IgD-negative memory B cell (primary cell): ENCODE data around the gene LAD1. TPM values are rescaled to one million over a fixed set of nuclear protein-coding genes. Genes with fewer than 3 reads are reported as not detected.
A peak's percentile ranks its signal among the peaks of the same experiment; 100 is the strongest.

Source experiments
- H3K27ac Mint-ChIP-seq, 3 donors: one replicate each; pipeline ENCODE4 v1.8.0; 2020 to 2022; ENCODE audit warnings: mild to moderate bottlenecking in 3 of 3, mixed read lengths in 3 of 3, moderate library complexity in 1 of 3
- H3K27me3 Mint-ChIP-seq: one replicate; pipeline ENCODE4 v1.8.0; 2021; ENCODE audit warnings: mixed read lengths
- H3K36me3 Mint-ChIP-seq: one replicate; pipeline ENCODE4 v1.8.0; 2020; ENCODE audit warnings: mild to moderate bottlenecking, mixed read lengths
- H3K4me1 Mint-ChIP-seq, 3 donors: one replicate each; pipeline ENCODE4 v1.8.0; 2020 to 2022; ENCODE audit warnings: mixed read lengths in 3 of 3, mild to moderate bottlenecking in 1 of 3
- H3K4me3 Mint-ChIP-seq, 4 donors: one replicate each; pipeline ENCODE4 v1.8.0; 2020 to 2022; ENCODE audit warnings: mild to moderate bottlenecking in 4 of 4, mixed read lengths in 4 of 4, moderate library complexity in 3 of 4
- H3K9me3 Mint-ChIP-seq, 3 donors: one replicate each; pipeline ENCODE4 v1.8.0; 2020 to 2021; ENCODE audit warnings: mixed read lengths in 3 of 3, mild to moderate bottlenecking in 1 of 3
- polyA plus RNA-seq: library from polyadenylated mRNA; unstranded; fragments of 300-500 nt; fragmentation: Illumina TruSeq; gene quantifications from one replicate; pipeline ENCODE4 v1.2.3, GENCODE V29; 2021

The LAD1 gene
- polyA plus RNA-seq, 1 donor from 2014 or later: not detected

GRCh38 chr1:201423655-201424054 lies 24.5 kb upstream of the LAD1 start:
- H3K36me3 Mint-ChIP-seq: peaks cover 2% of the 10 kb centered on the region
- peaks cover 9% of the 10 kb centered on the region for H3K27me3 Mint-ChIP-seq
- peaks cover 0 to 6% (median 2%) of the 10 kb centered on the region in 3 donors for H3K4me1 Mint-ChIP-seq
- no peak overlapping the region for H3K27ac Mint-ChIP-seq
- no peaks in the 10 kb centered on the region for H3K9me3 Mint-ChIP-seq
- H3K4me3 Mint-ChIP-seq: no peak overlapping the region

- no peaks in the 10 kb centered on the region for H3K9me3 Mint-ChIP-seq
- peaks cover 2% of the 10 kb centered on the region for H3K36me3 Mint-ChIP-seq
- peak overlapping the region in 1 of 3 donors; percentile 40 for H3K27ac Mint-ChIP-seq
- H3K4me3 Mint-ChIP-seq: no peak overlapping the region
- H3K4me1 Mint-ChIP-seq: peaks cover 0 to 6% (median 2%) of the 10 kb centered on the region in 3 donors
- H3K27me3 Mint-ChIP-seq: peaks cover 7% of the 10 kb centered on the region
These were observed 23.4 kb upstream of the LAD1 start for GRCh38 chr1:201422436-201423030.

GRCh38 chr1:201422026-201422425 lies 22.9 kb upstream of the LAD1 start:
- Mint-ChIP-seq H3K27ac (peak overlapping the region in 2 of 3 donors; percentile 9 to 40), H3K36me3 (peaks cover 2% of the 10 kb centered on the region), H3K4me1 (peaks cover 0 to 6% (median 2%) of the 10 kb centered on the region in 3 donors), H3K9me3 (no peaks in the 10 kb centered on the region), H3K4me3 (no peak overlapping the region), H3K27me3 (peaks cover 7% of the 10 kb centered on the region)

- H3K4me1 Mint-ChIP-seq: peaks cover 0 to 6% (median 2%) of the 10 kb centered on the region in 3 donors
- no peak overlapping the region for H3K27ac Mint-ChIP-seq
- H3K36me3 Mint-ChIP-seq: peaks cover 2% of the 10 kb centered on the region
- peaks cover 6% of the 10 kb centered on the region for H3K27me3 Mint-ChIP-seq
- H3K9me3 Mint-ChIP-seq: no peaks in the 10 kb centered on the region
- no peak overlapping the region for H3K4me3 Mint-ChIP-seq
These were observed 21.9 kb upstream of the LAD1 start for GRCh38 chr1:201421041-201421440.

- H3K27ac Mint-ChIP-seq: no peak overlapping the region
- H3K36me3 Mint-ChIP-seq: peaks cover 2% of the 10 kb centered on the region
- H3K4me3 Mint-ChIP-seq: no peak overlapping the region
- H3K9me3 Mint-ChIP-seq: no peaks in the 10 kb centered on the region
- peaks cover 6% of the 10 kb centered on the region for H3K27me3 Mint-ChIP-seq
- H3K4me1 Mint-ChIP-seq: peaks cover 0 to 6% (median 2%) of the 10 kb centered on the region in 3 donors
These were observed 21.5 kb upstream of the LAD1 start for GRCh38 chr1:201420608-201421002.

GRCh38 chr1:201419746-201420607 lies 20.9 kb upstream of the LAD1 start:
- H3K36me3 Mint-ChIP-seq: peaks cover 2% of the 10 kb centered on the region
- no peak overlapping the region for H3K4me3 Mint-ChIP-seq
- H3K27me3 Mint-ChIP-seq: peaks cover 7% of the 10 kb centered on the region
- no peak overlapping the region for H3K27ac Mint-ChIP-seq
- H3K9me3 Mint-ChIP-seq: no peaks in the 10 kb centered on the region
- peaks cover 0 to 6% (median 2%) of the 10 kb centered on the region in 3 donors for H3K4me1 Mint-ChIP-seq

GRCh38 chr1:201419256-201419655 lies 20.1 kb upstream of the LAD1 start:
- Mint-ChIP-seq H3K4me1 (peaks cover 0 to 6% (median 2%) of the 10 kb centered on the region in 3 donors), H3K27me3 (peaks cover 10% of the 10 kb centered on the region), H3K4me3 (no peak overlapping the region), H3K9me3 (no peaks in the 10 kb centered on the region), H3K27ac (peak overlapping the region in 2 of 3 donors; percentile 23 to 46), H3K36me3 (no peaks in the 10 kb centered on the region)

GRCh38 chr1:201418461-201418860 lies 19.3 kb upstream of the LAD1 start:
- H3K27me3 Mint-ChIP-seq: peaks cover 13% of the 10 kb centered on the region
- H3K4me3 Mint-ChIP-seq: no peak overlapping the region
- no peaks in the 10 kb centered on the region for H3K36me3 Mint-ChIP-seq
- no peaks in the 10 kb centered on the region for H3K9me3 Mint-ChIP-seq
- H3K4me1 Mint-ChIP-seq: peaks cover 0 to 6% (median 2%) of the 10 kb centered on the region in 3 donors
- no peak overlapping the region for H3K27ac Mint-ChIP-seq

- no peaks in the 10 kb centered on the region for H3K9me3 Mint-ChIP-seq
These were observed 15.1 kb upstream of the LAD1 start for GRCh38 chr1:201414051-201414738.

GRCh38 chr1:201411292-201411691 lies 12.2 kb upstream of the LAD1 start:
- no peaks in the 10 kb centered on the region for H3K36me3 Mint-ChIP-seq
- H3K4me1 Mint-ChIP-seq: no peaks in the 10 kb centered on the region
- H3K27ac Mint-ChIP-seq: no peak overlapping the region
- peaks cover 11% of the 10 kb centered on the region for H3K27me3 Mint-ChIP-seq
- H3K9me3 Mint-ChIP-seq: no peaks in the 10 kb centered on the region
- H3K4me3 Mint-ChIP-seq: no peak overlapping the region

More at GRCh38 chr1:201414051-201414738, 15.1 kb upstream of the LAD1 start:
- Mint-ChIP-seq H3K27me3 (peaks cover 9% of the 10 kb centered on the region), H3K4me3 (no peak overlapping the region), H3K27ac (no peak overlapping the region), H3K4me1 (no peaks in the 10 kb centered on the region), H3K36me3 (no peaks in the 10 kb centered on the region)

GRCh38 chr1:201409440-201409839 lies 10.3 kb upstream of the LAD1 start:
- Mint-ChIP-seq H3K4me3 (no peak overlapping the region), H3K27ac (no peak overlapping the region), H3K27me3 (peaks cover 6% of the 10 kb centered on the region), H3K36me3 (no peaks in the 10 kb centered on the region), H3K4me1 (peaks cover 0 to 1% (median 0%) of the 10 kb centered on the region in 3 donors), H3K9me3 (no peaks in the 10 kb centered on the region)

GRCh38 chr1:201408834-201409200 lies 9.7 kb upstream of the LAD1 start:
- Mint-ChIP-seq H3K4me3 (no peak overlapping the region), H3K36me3 (no peaks in the 10 kb centered on the region), H3K9me3 (no peaks in the 10 kb centered on the region), H3K4me1 (peaks cover 0 to 3% (median 0%) of the 10 kb centered on the region in 3 donors), H3K27me3 (peaks cover 4% of the 10 kb centered on the region), H3K27ac (no peak overlapping the region)

GRCh38 chr1:201408176-201408833 lies 9.2 kb upstream of the LAD1 start:
- H3K27ac Mint-ChIP-seq: no peak overlapping the region
- peaks cover 0 to 3% (median 0%) of the 10 kb centered on the region in 3 donors for H3K4me1 Mint-ChIP-seq

GRCh38 chr1:201406831-201407406 lies 7.8 kb upstream of the LAD1 start:
- H3K4me3 Mint-ChIP-seq: no peak overlapping the region
- no peaks in the 10 kb centered on the region for H3K9me3 Mint-ChIP-seq
- no peak overlapping the region for H3K27ac Mint-ChIP-seq
- peaks cover 0 to 3% (median 0%) of the 10 kb centered on the region in 3 donors for H3K4me1 Mint-ChIP-seq
- peaks cover 4% of the 10 kb centered on the region for H3K27me3 Mint-ChIP-seq
- no peaks in the 10 kb centered on the region for H3K36me3 Mint-ChIP-seq

More at GRCh38 chr1:201408176-201408833, 9.2 kb upstream of the LAD1 start:
- Mint-ChIP-seq H3K4me3 (no peak overlapping the region), H3K36me3 (no peaks in the 10 kb centered on the region), H3K9me3 (no peaks in the 10 kb centered on the region), H3K27me3 (peaks cover 4% of the 10 kb centered on the region)
